ENCODE measurements around the gene DCAF4.

DCAF4 gene

DNA sequence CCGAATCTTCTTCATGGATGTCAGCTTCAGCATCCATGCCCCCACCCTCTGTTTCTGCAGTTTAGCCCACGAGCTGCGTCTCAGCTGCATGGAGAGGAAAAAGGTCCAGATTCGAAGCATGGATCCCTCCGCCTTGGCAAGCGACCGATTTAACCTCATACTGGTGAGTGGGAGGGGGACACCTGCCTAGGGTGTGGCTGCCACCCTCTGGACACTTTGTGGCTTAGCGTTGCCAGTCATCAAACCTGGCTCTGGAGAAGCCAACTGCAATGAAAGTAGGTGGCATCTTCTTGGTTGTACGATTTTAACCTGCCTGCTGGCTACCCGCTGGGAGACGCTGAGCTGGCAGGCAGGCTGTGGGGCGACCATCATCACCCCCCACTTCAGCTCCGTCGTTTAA is 16.7 kb downstream of the DCAF4 start:
- H3K27ac ChIP-seq (replicated peaks), result no peak overlapping the region
- TF ChIP-seq, protein P1, sequence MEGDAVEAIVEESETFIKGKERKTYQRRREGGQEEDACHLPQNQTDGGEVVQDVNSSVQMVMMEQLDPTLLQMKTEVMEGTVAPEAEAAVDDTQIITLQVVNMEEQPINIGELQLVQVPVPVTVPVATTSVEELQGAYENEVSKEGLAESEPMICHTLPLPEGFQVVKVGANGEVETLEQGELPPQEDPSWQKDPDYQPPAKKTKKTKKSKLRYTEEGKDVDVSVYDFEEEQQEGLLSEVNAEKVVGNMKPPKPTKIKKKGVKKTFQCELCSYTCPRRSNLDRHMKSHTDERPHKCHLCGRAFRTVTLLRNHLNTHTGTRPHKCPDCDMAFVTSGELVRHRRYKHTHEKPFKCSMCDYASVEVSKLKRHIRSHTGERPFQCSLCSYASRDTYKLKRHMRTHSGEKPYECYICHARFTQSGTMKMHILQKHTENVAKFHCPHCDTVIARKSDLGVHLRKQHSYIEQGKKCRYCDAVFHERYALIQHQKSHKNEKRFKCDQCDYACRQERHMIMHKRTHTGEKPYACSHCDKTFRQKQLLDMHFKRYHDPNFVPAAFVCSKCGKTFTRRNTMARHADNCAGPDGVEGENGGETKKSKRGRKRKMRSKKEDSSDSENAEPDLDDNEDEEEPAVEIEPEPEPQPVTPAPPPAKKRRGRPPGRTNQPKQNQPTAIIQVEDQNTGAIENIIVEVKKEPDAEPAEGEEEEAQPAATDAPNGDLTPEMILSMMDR (IDR thresholded peaks at IDR 0.05; ENCODE audit: insufficient read depth, low read length), result no peak
- TF ChIP-seq GABPA (IDR thresholded peaks at IDR 0.05; ENCODE audit: low read depth) (no peak), SPI1 (IDR thresholded peaks at IDR 0.05; ENCODE audit: borderline replicate concordance, low read depth) (no peak), POLR2AphosphoS5 (IDR thresholded peaks at IDR 0.05; ENCODE audit: low read depth) (no peak)
- TF ChIP-seq, protein P2, sequence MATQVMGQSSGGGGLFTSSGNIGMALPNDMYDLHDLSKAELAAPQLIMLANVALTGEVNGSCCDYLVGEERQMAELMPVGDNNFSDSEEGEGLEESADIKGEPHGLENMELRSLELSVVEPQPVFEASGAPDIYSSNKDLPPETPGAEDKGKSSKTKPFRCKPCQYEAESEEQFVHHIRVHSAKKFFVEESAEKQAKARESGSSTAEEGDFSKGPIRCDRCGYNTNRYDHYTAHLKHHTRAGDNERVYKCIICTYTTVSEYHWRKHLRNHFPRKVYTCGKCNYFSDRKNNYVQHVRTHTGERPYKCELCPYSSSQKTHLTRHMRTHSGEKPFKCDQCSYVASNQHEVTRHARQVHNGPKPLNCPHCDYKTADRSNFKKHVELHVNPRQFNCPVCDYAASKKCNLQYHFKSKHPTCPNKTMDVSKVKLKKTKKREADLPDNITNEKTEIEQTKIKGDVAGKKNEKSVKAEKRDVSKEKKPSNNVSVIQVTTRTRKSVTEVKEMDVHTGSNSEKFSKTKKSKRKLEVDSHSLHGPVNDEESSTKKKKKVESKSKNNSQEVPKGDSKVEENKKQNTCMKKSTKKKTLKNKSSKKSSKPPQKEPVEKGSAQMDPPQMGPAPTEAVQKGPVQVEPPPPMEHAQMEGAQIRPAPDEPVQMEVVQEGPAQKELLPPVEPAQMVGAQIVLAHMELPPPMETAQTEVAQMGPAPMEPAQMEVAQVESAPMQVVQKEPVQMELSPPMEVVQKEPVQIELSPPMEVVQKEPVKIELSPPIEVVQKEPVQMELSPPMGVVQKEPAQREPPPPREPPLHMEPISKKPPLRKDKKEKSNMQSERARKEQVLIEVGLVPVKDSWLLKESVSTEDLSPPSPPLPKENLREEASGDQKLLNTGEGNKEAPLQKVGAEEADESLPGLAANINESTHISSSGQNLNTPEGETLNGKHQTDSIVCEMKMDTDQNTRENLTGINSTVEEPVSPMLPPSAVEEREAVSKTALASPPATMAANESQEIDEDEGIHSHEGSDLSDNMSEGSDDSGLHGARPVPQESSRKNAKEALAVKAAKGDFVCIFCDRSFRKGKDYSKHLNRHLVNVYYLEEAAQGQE (IDR thresholded peaks at IDR 0.05; ENCODE audit: insufficient replicate concordance, low read depth), result no peak
- no peaks in the 10 kb centered on the region for H3K27me3 ChIP-seq (ENCODE audit: insufficient read depth, poor library complexity, severe bottlenecking)
- H3K4me3 ChIP-seq (replicated peaks; ENCODE audit: insufficient read depth, low read length), result no peak overlapping the region
- DNase-seq (ENCODE audit: low read depth in 1 of 2, low spot score in 1 of 2), result no peak

DNA sequence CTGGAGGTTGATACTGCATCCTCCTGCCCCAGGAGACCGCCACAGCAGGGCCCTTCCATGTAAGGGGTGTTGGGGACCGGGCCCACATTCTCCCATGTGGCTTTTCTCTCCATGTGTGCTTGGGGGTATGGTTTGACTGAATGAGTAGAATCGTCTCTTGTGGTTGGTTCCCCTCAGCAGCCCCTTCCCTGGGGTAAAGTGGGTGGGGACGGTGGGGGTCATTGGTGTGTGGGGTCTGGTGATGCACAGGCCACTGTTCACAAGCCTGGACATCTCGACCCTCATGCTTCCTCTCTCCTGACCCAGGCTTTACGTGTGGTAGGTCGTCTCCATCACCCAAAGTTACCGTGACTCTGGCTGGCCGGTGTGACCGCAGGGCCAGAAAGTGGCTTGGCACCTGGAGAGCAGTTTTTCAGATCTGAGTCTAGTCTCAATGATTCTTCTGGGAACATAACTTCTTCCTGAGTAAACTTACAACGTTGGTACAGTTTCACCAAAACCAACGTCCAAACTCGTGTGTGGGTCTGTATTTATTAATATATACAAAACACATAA is 17.7 kb downstream of the DCAF4 start:
- Histone ChIP-seq H3K27ac (replicated peaks) (no peak overlapping the region), H3K27me3 (ENCODE audit: insufficient read depth, poor library complexity, severe bottlenecking) (no peaks in the 10 kb centered on the region), H3K4me3 (replicated peaks; ENCODE audit: insufficient read depth, low read length) (no peak overlapping the region)
- DNase-seq (ENCODE audit: low read depth in 1 of 2, low spot score in 1 of 2), result no peak
- TF ChIP-seq POLR2AphosphoS5 (IDR thresholded peaks at IDR 0.05; ENCODE audit: low read depth) (no peak), GABPA (IDR thresholded peaks at IDR 0.05; ENCODE audit: low read depth) (no peak), SPI1 (IDR thresholded peaks at IDR 0.05; ENCODE audit: borderline replicate concordance, low read depth) (no peak)
- TF ChIP-seq, protein P2 (IDR thresholded peaks at IDR 0.05; ENCODE audit: insufficient replicate concordance, low read depth), result no peak
- TF ChIP-seq, protein P1 (IDR thresholded peaks at IDR 0.05; ENCODE audit: insufficient read depth, low read length), result no peak

DNA sequence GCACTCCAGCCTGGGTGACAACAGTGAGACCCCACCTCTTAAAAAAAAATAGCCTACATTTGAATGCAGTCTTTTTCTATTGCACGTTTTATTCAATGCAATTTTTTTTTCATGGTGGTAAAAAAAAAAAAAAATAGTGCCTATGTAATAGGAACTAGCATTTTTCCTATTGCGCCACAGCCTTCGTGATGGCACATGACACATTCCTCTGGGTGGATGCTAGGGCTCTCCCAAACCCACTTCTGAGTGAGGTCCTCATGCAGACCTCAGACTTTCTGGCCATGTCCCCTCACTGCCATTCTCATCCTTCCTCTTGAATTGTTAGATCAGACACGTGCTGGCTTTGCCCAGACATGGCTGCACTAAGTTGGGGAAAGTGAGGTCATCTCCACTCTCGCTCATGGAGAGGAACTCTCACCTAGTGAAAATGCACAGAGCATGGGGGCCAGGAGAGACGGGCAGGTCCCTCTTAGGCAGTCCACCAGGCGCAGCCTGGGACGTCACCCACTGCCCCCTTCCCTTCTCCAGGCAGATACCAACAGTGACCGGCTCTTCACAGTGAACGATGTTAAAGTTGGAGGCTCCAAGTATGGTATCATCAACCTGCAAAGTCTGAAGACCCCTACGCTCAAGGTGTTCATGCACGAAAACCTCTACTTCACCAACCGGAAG is 19.2 kb downstream of the DCAF4 start:
- TF ChIP-seq, protein P1 (IDR thresholded peaks at IDR 0.05; ENCODE audit: insufficient read depth, low read length), result no peak
- no peak for TF ChIP-seq SPI1 (IDR thresholded peaks at IDR 0.05; ENCODE audit: borderline replicate concordance, low read depth)
- no peak for TF ChIP-seq POLR2AphosphoS5 (IDR thresholded peaks at IDR 0.05; ENCODE audit: low read depth)
- TF ChIP-seq, protein P2 (IDR thresholded peaks at IDR 0.05; ENCODE audit: insufficient replicate concordance, low read depth), result no peak
- TF ChIP-seq GABPA (IDR thresholded peaks at IDR 0.05; ENCODE audit: low read depth), result no peak
- Histone ChIP-seq H3K27me3 (ENCODE audit: insufficient read depth, poor library complexity, severe bottlenecking) (no peaks in the 10 kb centered on the region), H3K4me3 (replicated peaks; ENCODE audit: insufficient read depth, low read length) (no peak overlapping the region), H3K27ac (replicated peaks) (no peak overlapping the region)
- no peak for DNase-seq (ENCODE audit: low read depth in 1 of 2, low spot score in 1 of 2)

Measured in HL-60 (cell line).